PC-3 (cell line): ENCODE data around the gene CT45A3. TPM values are rescaled to one million over a fixed set of nuclear protein-coding genes. Genes with fewer than 3 reads are reported as not detected.
"Not testable (repeated sequence)": the region's sequence is repeated elsewhere in the genome, so short reads cannot be mapped to it uniquely, and the experiment has no call there.

Source experiments
- ATAC-seq: fragments of 200-7000 bp; cut with Tn5 transposase; 2 replicates; pipeline ENCODE4 v1.9.1; 2020; ENCODE audit warnings: mild to moderate bottlenecking, moderate library complexity
- Bru-seq: library from RNA; stranded (reverse); fragments of 400-500 nt; gene quantifications from one replicate; lab custom pipeline; 2021; lab: Mats Ljungman, UMichigan
- BruChase-seq, 2 experiments: library from RNA; stranded (reverse); fragments of 400-500 nt; gene quantifications; one replicate each; lab custom pipeline; 2021; lab: Mats Ljungman, UMichigan
- BruUV-seq: library from RNA; stranded (reverse); fragments of 400-500 nt; replicated peaks from 2 replicates; lab custom pipeline; 2021; lab: Mats Ljungman, UMichigan
- CTCF ChIA-PET: fragments of 300-600 bp; sonication (Branson Sonifier 250); formaldehyde crosslinking; loops from one replicate; lab custom pipeline; 2022; ENCODE audit warnings: antibody characterized with exemption; lab: Charles Lee
- POLR2A ChIA-PET: fragments of 300-600 bp; sonication (Branson Sonifier 250); formaldehyde crosslinking; loops from one replicate; lab custom pipeline; 2022; ENCODE audit warnings: antibody characterized with exemption; ENCODE audit not compliant: unreplicated experiment; lab: Charles Lee
- DNase-seq: peaks from one replicate; pipeline ENCODE4 v3.0.0-alpha.2; 2015
- H2AFZ ChIP-seq: fragments of 300-600 bp; sonication (generic); 2 replicates; pipeline ENCODE4 v1.6.0; 2016; ENCODE audit warnings: antibody characterized with exemption, low read length
- H3F3A ChIP-seq: fragments of 300-600 bp; sonication (generic); one replicate; pipeline ENCODE4 v1.6.0; 2017; ENCODE audit warnings: antibody characterized with exemption, low read length, control low read depth, mild to moderate bottlenecking; ENCODE audit not compliant: unreplicated experiment
- H3K27ac ChIP-seq: fragments of 300-600 bp; sonication (generic); 2 replicates; pipeline ENCODE4 v1.5.1; 2016; ENCODE audit warnings: mild to moderate bottlenecking, low read length
- H3K27me3 ChIP-seq: fragments of 300-600 bp; sonication (generic); 2 replicates; pipeline ENCODE4 v1.6.1; 2016; ENCODE audit warnings: low read length, mixed read lengths
- H3K36me3 ChIP-seq: fragments of 300-600 bp; sonication (generic); 2 replicates; pipeline ENCODE4 v1.6.1; 2016; ENCODE audit warnings: low read depth, mixed run types, low read length, mixed read lengths
- H3K4me1 ChIP-seq: fragments of 300-600 bp; sonication (generic); 2 replicates; pipeline ENCODE4 v1.5.1; 2016; ENCODE audit warnings: low read length; ENCODE audit not compliant: insufficient read depth
- H3K4me2 ChIP-seq: fragments of 300-600 bp; sonication (generic); 2 replicates; pipeline ENCODE4 v1.6.0; 2016; ENCODE audit warnings: low read length
- H3K4me3 ChIP-seq: fragments of 300-600 bp; sonication (generic); 2 replicates; pipeline ENCODE4 v1.5.1; 2016; ENCODE audit warnings: mild to moderate bottlenecking, low read length, mixed read lengths
- H3K79me2 ChIP-seq: fragments of 300-600 bp; sonication (generic); 2 replicates; pipeline ENCODE4 v1.6.1; 2017; ENCODE audit warnings: low read length, mixed read lengths
- H3K9ac ChIP-seq: fragments of 300-600 bp; sonication (generic); 2 replicates; pipeline ENCODE4 v1.6.0; 2016; ENCODE audit warnings: mild to moderate bottlenecking, low read length
- H3K9me2 ChIP-seq: fragments of 300-600 bp; sonication (generic); replicated peaks from 2 replicates; pipeline ENCODE4 v1.6.1; 2016; ENCODE audit warnings: mixed run types, low read length, mixed read lengths
- H3K9me3 ChIP-seq: fragments of 300-600 bp; sonication (generic); 2 replicates; pipeline ENCODE4 v1.6.1; 2016; ENCODE audit warnings: low read length, mixed read lengths
- H4K20me1 ChIP-seq: fragments of 300-600 bp; sonication (generic); 2 replicates; pipeline ENCODE4 v1.6.1; 2016; ENCODE audit warnings: low read length, mixed read lengths
- intact Hi-C: fragments of 100-400 bp; cut with micrococcal nuclease; formaldehyde crosslinking; loops from 2 replicates; pipeline ENCODE4 v1.9.0; 2023
- long read RNA-seq: library from polyadenylated mRNA; unstranded; transcript quantifications from one replicate; pipeline ENCODE4 v2.0.0, GENCODE V29; 2021; ENCODE audit not compliant: unreplicated experiment
- total RNA-seq: library from RNA; depleted of rRNA; stranded (reverse); fragments of >200 nt; gene quantifications from 2 replicates; pipeline ENCODE4 v1.2.3, GENCODE V29; 2014; rRNA removed

CT45A3 gene
- not detected in 2 replicates for total RNA-seq
- percentile 12 among the genes with signal in this experiment for Bru-seq, nascent RNA
- BruChase-seq, experiment 1, labeled RNA remaining after a 6-hour chase = not detected
- BruChase-seq, experiment 2, labeled RNA remaining after a 2-hour chase = not detected
- long read RNA-seq = 0 reads

- H3K27ac ChIP-seq, H3K9me3 ChIP-seq, POLR2A ChIA-PET, CTCF ChIA-PET, H3K36me3 ChIP-seq, H3K4me2 ChIP-seq, H3F3A ChIP-seq, H3K9me2 ChIP-seq, intact Hi-C loops, BruUV-seq, DNase-seq, H3K4me3 ChIP-seq, ATAC-seq, H2AFZ ChIP-seq, H3K9ac ChIP-seq, H3K4me1 ChIP-seq, H3K27me3 ChIP-seq, H4K20me1 ChIP-seq, H3K79me2 ChIP-seq: not testable (repeated sequence)
These were observed at the start of gene CT45A3 for GRCh38 chrX:135768091-135768490. TSS of gene CT45A3 (minus strand) at chrX:135768191. CDS start at chrX:135764444, 3,747 bp downstream.

GRCh38 chrX:135802687-135803086 lies 34.7 kb upstream of the CT45A3 start, which contains the start of gene CT45A6:
TSS of gene CT45A6 (minus strand) at chrX:135802787. CDS start at chrX:135798993, 3,794 bp downstream.
- H3K4me1 ChIP-seq, ATAC-seq, H4K20me1 ChIP-seq, H3K36me3 ChIP-seq, BruUV-seq, H3F3A ChIP-seq, H3K79me2 ChIP-seq, H3K4me2 ChIP-seq, H3K4me3 ChIP-seq, H3K27me3 ChIP-seq, H3K9me2 ChIP-seq, H3K9me3 ChIP-seq, POLR2A ChIA-PET, intact Hi-C loops, H3K27ac ChIP-seq, CTCF ChIA-PET, H2AFZ ChIP-seq, DNase-seq, H3K9ac ChIP-seq: not testable (repeated sequence)

GRCh38 chrX:135785403-135785802 lies 17.4 kb upstream of the CT45A3 start, which contains the start of gene CT45A5:
TSS of gene CT45A5 (minus strand) at chrX:135785503. CDS start at chrX:135781729, 3,774 bp downstream.
- ATAC-seq, H3K27me3 ChIP-seq, H3K79me2 ChIP-seq, H3K9me2 ChIP-seq, intact Hi-C loops, H3K36me3 ChIP-seq, H3K9me3 ChIP-seq, BruUV-seq, H3K4me1 ChIP-seq, H2AFZ ChIP-seq, H4K20me1 ChIP-seq, H3K27ac ChIP-seq, H3F3A ChIP-seq, H3K4me2 ChIP-seq, H3K4me3 ChIP-seq, DNase-seq, CTCF ChIA-PET, POLR2A ChIA-PET, H3K9ac ChIP-seq: not testable (repeated sequence)

GRCh38 chrX:135744739-135745138 lies 23.3 kb downstream of the CT45A3 start:
- H3K9me2 ChIP-seq, DNase-seq, H3K9me3 ChIP-seq, H3K4me1 ChIP-seq, H3K79me2 ChIP-seq, CTCF ChIA-PET, BruUV-seq, H3F3A ChIP-seq, H3K4me2 ChIP-seq, H3K36me3 ChIP-seq, H4K20me1 ChIP-seq, intact Hi-C loops, H3K27ac ChIP-seq, POLR2A ChIA-PET, H3K9ac ChIP-seq, H3K4me3 ChIP-seq, ATAC-seq, H2AFZ ChIP-seq: not testable (repeated sequence)
- H3K27me3 ChIP-seq = peaks cover 12% of the 10 kb centered on the region
